ENCODE measurements around the gene FAM171A2. TPM values are rescaled to one million over a fixed set of nuclear protein-coding genes. Genes with fewer than 3 reads are reported as not detected.

The FAM171A2 gene
- total RNA-seq, 1 donor from 2014 or later: 20.6 TPM

DNA sequence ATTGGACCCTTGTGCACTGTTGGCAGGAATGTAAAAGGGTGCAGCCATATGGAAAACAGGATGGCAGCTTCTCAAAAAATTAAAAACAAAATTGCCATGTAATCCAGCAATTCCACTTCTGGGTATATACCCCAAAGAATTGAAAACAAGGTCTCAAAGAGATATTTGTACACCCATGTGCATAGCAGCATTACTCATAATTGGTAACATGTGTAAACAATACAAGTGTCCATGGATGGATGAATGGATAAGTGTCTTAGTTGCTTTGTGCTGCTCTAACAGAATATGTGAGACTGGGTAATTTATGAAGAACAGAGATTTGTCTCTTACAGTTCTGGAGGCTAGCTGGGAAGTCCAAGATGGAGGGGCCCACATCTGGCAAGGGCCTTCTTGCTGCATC lies 59.0 kb downstream of the FAM171A2 start:
- Mint-ChIP-seq H3K9me3 (ENCODE audit: low read depth) (no peaks in the 10 kb centered on the region), H3K4me3 (ENCODE audit: unreplicated experiment) (no peak overlapping the region), H3K27me3 (ENCODE audit: low read depth) (peaks cover 32% of the 10 kb centered on the region), H3K36me3 (ENCODE audit: low read depth) (no peaks in the 10 kb centered on the region), H3K4me1 (ENCODE audit: low read depth) (peaks cover 7% of the 10 kb centered on the region), H3K27ac (ENCODE audit: unreplicated experiment) (no peak overlapping the region)
- TF ChIP-seq, protein P1, sequence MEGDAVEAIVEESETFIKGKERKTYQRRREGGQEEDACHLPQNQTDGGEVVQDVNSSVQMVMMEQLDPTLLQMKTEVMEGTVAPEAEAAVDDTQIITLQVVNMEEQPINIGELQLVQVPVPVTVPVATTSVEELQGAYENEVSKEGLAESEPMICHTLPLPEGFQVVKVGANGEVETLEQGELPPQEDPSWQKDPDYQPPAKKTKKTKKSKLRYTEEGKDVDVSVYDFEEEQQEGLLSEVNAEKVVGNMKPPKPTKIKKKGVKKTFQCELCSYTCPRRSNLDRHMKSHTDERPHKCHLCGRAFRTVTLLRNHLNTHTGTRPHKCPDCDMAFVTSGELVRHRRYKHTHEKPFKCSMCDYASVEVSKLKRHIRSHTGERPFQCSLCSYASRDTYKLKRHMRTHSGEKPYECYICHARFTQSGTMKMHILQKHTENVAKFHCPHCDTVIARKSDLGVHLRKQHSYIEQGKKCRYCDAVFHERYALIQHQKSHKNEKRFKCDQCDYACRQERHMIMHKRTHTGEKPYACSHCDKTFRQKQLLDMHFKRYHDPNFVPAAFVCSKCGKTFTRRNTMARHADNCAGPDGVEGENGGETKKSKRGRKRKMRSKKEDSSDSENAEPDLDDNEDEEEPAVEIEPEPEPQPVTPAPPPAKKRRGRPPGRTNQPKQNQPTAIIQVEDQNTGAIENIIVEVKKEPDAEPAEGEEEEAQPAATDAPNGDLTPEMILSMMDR (IDR thresholded peaks at IDR 0.05): no peak
- no peak for DNase-seq (ENCODE audit: low spot score)

Other genes with a start within 250 kb of the FAM171A2 start
- gene HDAC5, start 240.2 kb downstream of the FAM171A2 start, total RNA-seq: 46.3 to 51.2 TPM (median 47.0 TPM) in 3 replicates
- 1.3 to 2.8 TPM (median 2.0 TPM) in 3 replicates for gene HROB, start 221.9 kb downstream of the FAM171A2 start, total RNA-seq
- not detected in 3 replicates for gene ASB16, start 193.1 kb downstream of the FAM171A2 start, total RNA-seq
- gene TMUB2, start 176.9 kb downstream of the FAM171A2 start, total RNA-seq: 34.8 to 37.3 TPM (median 35.9 TPM) in 3 replicates
- 79.7 to 100 TPM (median 93.4 TPM) in 3 replicates for gene ATXN7L3, start 164.0 kb downstream of the FAM171A2 start, total RNA-seq
- gene UBTF, start 144.2 kb downstream of the FAM171A2 start, total RNA-seq: 62.1 to 108 TPM (median 62.9 TPM) in 3 replicates
- not detected in 3 replicates for gene SLC4A1, start 95.7 kb downstream of the FAM171A2 start, total RNA-seq
- 0.40 to 0.77 TPM (median 0.77 TPM) in 3 replicates for gene RUNDC3A, start 55.3 kb downstream of the FAM171A2 start, total RNA-seq
- 78.6 to 95.5 TPM (median 84.1 TPM) in 3 replicates for gene SLC25A39, start 39.0 kb downstream of the FAM171A2 start, total RNA-seq
- gene GRN, start 18.6 kb downstream of the FAM171A2 start, total RNA-seq: 340 to 401 TPM (median 342 TPM) in 3 replicates
- gene ITGA2B, start 25.8 kb upstream of the FAM171A2 start, total RNA-seq: 1.7 to 2.2 TPM (median 2.0 TPM) in 3 replicates
- 31.1 to 47.0 TPM (median 35.5 TPM) in 3 replicates for gene GPATCH8, start 139.6 kb upstream of the FAM171A2 start, total RNA-seq
- 103 to 127 TPM (median 108 TPM) in 3 replicates for gene FZD2, start 193.6 kb upstream of the FAM171A2 start, total RNA-seq